HG03571 (cell line): ENCODE data around the gene PYGO2.
"Not testable (repeated sequence)": the region's sequence is repeated elsewhere in the genome, so short reads cannot be mapped to it uniquely, and the experiment has no call there.

ENCODE experiments used
- ATAC-seq: cut with Tn5 transposase; IDR thresholded peaks from one replicate; pipeline ENCODE4 v1.9.1; 2021; ENCODE audit not compliant: unreplicated experiment

Gene PYGO2

DNA sequence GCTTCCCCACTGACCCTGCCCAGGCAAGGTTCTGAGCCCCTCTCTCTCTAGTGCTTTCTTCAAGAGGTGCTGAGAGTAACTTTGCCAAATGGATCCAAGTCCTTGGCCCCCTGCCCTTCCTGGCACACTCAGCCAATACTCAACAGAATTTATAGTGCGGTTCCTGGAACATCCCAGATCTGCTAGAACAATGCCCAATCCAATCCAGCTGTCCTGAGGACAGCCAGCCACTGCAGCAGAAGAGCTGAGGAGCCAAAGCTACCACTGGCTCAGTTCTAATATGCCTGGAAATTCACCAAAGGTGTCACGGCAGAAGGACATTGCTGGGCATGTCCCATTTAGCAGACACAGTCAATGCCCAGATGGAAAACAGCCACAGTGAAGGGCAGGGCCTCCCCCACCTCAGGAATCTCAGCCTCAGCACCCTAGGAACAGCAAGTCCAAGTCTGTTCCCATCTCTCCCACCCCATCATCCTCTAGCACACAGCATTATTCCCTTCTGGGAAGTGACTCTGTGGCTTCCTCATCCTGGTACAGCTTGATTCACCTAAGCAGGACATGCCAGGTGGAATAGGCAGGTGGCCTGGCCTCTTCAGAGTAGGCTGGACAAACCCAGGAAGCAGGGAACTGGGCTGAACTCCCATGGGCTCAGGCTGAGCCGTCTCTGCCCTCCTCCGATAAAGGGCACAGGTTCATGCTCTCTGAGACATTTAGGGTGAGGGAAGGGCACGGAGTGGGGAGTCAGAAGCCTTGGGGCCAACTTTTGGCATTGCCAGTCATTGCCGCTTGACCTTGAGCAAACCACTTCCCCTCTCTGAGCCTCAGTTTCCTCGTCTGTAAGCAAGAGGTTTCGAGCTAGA is 49.7 kb downstream of the PYGO2 start:
- ATAC-seq = no peak

DNA sequence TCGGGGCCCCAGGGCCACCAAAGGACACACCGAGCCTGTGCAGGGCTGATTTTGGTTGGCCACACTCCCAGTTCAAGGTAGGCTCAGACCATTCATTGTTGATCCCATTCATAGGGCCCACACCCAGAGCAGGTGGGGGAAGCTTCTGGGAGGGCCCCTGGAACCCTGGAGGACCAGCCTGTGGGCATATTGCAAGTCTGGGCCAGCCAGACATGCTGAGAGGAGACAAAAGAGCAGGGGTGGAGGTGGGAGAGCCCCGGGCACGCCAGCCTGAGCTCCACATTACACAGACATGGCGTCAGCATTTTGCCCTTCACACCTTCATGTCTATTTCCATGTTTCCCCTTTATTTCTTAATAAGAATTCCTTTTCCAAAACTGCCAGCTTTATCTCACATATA is 50.7 kb downstream of the PYGO2 start:
- ATAC-seq = no peak

DNA sequence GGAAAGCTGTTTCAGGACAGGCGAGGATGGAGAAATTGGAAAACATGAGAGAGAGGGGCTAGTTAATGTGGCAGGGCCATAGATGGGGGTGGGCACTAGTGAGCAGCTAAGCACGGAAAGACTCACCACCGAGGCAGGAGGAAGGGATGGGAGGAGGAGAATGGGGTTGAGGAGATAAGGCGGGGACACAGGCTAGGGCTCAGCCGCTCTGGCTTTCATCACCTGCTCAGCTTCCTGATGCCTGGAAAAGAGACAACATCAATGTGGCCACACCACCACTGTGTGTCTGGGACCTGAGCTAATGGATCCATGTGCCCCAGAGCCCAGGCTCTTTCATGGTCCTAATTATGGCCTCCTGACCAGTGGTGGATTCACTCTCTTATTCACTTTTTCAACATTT is 52.6 kb downstream of the PYGO2 start:
- no peak for ATAC-seq

DNA sequence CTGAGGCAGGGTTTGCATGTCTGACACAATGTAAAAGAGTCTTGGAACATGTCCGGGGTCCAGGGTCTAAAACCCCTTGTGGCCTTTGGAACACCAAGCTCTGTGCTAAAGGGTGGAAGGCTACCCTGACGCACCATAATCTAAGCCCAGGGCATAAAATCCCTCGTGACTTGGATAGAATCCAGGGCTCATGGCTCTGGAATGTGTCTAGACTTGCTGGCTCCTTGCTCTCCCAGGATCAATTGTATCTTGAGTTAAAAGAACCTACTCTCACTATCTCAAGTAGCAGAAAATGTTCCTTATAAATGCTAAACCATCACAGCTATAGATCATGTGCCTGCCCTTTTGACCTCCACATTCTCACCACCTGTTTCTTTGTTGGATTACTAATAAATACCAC is 53.5 kb downstream of the PYGO2 start:
- ATAC-seq = not testable (repeated sequence)
